NCI-H748 (cell line): ENCODE measurements around the gene RCCD1.

Experiments
- DNase-seq: peaks from one replicate; lab custom pipeline; 2025; ENCODE audit not compliant: unreplicated experiment; lab: John Stamatoyannopoulos, UW

The RCCD1 gene

GRCh38 chr15:90941038-90941437 lies 13.6 kb upstream of the RCCD1 start:
- DNase-seq = no peak

- DNase-seq = no peak
Measured at GRCh38 chr15:90942354-90943120, 12.1 kb upstream of the RCCD1 start.

- DNase-seq = no peak
Measured at GRCh38 chr15:90945091-90945490, 9.6 kb upstream of the RCCD1 start.

- no peak for DNase-seq
Measured at GRCh38 chr15:90946538-90946937, 8.1 kb upstream of the RCCD1 start.

- no peak for DNase-seq
Measured at GRCh38 chr15:90946941-90947576, 7.6 kb upstream of the RCCD1 start.

GRCh38 chr15:90947577-90948357 lies 6.9 kb upstream of the RCCD1 start:
- no peak for DNase-seq

- DNase-seq = no peak
Measured at GRCh38 chr15:90948506-90948905, 6.2 kb upstream of the RCCD1 start.

- DNase-seq = no peak
Measured at GRCh38 chr15:90949979-90950675, 4.6 kb upstream of the RCCD1 start.

GRCh38 chr15:90950676-90951075 lies 4.0 kb upstream of the RCCD1 start:
- no peak for DNase-seq

GRCh38 chr15:90952901-90953677 lies 1.6 kb upstream of the RCCD1 start:
- no peak for DNase-seq

- no peak for DNase-seq
Measured at GRCh38 chr15:90953947-90954711, 555 bp upstream of the RCCD1 start.

- peak; percentile 41 for DNase-seq
Measured at GRCh38 chr15:90955624-90956273, 1.1 kb downstream of the RCCD1 start.

- peak; percentile 58 for DNase-seq
Measured at GRCh38 chr15:90956274-90957030, 1.8 kb downstream of the RCCD1 start.

GRCh38 chr15:90957031-90957790 lies 2.5 kb downstream of the RCCD1 start:
- peak; percentile 21 for DNase-seq

- DNase-seq = no peak
Measured at GRCh38 chr15:90957791-90958190, 3.1 kb downstream of the RCCD1 start.

GRCh38 chr15:90959028-90959595 lies 4.4 kb downstream of the RCCD1 start:
- no peak for DNase-seq

- no peak for DNase-seq
Measured at GRCh38 chr15:90959894-90960293, 5.2 kb downstream of the RCCD1 start.
